NCI-H1436 treated with DMSO at 0.1 percent for 48 hours (cell line): ENCODE results near the gene MUCL3.
"Not testable (repeated sequence)": the region's sequence is repeated elsewhere in the genome, so short reads cannot be mapped to it uniquely, and the experiment has no call there.

Experiments
- DNase-seq: peaks from one replicate; lab custom pipeline; 2025; lab: John Stamatoyannopoulos, UW

Gene MUCL3

DNA sequence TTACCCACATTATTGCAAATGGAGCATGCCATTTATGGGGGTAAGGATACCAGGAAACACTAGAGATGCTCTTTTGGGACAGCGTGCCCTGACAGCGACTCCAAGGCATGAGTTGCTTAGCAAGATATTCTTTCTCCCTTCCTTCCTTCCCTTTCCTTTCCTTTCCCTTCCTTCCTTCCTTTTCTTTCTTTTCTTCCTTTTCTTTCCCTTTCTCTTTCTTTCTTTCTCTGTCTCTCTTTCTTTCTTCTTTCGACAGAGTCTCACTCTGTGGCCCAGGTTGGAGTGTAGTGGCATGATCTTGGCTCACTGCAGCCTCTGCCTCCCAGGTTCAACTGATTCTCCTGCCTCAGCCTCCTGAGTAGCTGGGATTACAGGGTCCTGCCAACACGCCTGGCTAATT is 3.3 kb downstream of the MUCL3 start:
- no peak for DNase-seq

DNA sequence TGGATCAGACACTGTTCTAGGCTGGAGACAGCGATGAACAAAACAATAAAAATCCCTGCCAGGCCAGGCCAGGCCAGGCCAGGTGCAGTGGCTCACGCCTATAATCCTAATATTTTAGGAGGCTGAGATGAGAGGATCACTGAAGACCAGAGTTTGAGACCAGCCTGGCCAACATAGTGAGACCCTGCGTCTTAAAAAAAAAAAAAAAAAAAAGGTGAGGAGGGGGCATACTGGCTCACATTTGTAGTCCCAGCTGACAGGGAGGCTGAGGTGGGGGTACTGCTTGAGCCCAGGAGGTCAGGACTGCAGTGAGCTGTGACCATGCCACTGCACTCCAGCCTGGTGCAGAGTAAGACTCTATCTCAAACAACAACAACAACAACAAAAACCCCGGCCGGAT is 4.5 kb downstream of the MUCL3 start:
- no peak for DNase-seq

DNA sequence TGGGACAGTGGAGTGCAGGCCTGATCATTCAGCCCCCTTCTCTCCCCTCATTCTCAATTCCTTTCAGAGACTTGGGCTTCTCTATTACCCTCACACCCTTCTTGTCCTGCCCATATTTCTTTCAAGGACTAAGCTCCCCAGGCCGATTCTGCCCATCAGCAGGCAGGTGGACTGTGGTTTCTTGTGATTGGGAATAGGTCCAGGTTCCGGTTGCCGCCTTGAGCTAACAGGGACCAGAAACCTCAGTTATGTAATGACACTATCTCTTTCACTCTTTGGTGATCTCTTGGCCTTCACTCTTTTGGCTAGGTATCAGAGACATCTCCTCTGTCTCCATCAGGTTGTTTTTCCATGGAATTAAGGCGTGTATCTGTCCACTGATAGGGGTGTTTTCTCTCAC is 6.5 kb downstream of the MUCL3 start:
- DNase-seq = no peak

DNA sequence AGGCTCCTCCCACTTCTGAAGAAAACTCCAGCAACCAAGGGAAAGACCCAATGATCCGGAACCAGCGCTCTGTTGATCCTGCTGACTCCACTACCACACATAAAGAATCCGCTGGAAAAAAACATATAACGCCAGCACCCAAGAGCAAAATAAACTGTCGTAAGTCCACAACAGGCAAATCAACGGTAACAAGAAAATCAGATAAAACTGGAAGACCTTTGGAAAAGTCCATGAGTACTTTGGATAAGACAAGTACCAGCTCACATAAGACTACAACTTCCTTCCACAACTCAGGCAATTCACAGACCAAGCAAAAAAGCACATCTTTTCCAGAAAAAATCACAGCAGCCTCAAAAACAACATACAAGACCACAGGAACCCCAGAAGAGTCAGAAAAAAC is 8.0 kb downstream of the MUCL3 start:
- DNase-seq = no peak

DNA sequence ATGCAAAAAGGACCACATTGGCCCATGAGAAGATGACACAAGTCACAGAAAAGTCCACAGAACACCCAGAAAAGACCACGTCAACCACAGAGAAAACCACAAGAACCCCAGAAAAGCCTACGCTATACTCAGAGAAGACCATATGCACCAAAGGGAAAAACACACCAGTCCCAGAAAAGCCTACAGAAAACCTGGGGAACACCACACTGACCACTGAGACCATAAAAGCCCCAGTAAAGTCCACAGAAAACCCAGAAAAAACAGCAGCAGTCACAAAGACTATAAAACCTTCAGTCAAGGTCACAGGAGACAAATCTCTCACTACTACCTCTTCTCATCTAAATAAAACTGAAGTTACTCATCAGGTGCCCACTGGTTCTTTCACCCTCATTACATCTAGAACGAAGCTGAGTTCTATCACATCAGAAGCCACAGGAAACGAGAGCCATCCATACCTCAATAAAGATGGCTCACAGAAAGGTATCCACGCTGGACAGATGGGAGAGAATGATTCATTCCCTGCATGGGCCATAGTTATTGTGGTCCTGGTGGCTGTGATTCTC is 11.2 kb downstream of the MUCL3 start:
- no peak for DNase-seq

DNA sequence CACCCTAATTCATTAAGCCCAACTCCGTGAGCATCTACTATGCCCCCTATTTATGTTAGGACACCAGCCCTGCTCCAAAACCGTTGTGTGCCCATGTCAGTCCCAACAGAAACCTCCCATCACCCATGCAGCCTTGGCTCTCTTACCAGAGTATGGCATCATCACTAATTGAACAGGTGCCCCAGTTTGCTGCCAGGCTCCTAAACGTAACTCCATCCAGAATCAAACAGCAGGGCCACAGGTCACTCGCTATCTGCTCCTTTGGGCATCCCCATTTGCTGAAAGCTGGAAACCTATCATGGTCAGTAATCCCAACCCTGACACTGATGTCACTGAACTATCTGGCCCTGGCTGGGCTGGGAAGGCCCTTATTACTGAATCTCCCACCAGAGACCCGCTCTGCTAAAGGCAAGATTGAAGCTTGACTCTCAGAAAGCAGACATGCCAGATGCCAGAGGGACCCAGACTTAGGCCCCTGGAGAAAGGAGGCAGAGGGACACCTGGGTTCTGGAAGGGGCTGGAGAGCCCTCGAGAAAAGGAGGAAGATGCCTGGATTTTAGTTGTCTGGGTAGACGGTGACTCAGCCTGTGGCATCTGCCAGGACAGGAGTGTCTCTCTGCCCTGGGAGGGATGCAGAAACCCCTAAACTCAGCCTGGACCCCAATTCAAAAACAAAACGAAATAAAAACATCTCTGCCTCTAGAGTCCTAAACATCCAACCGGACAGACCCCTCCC is 14.0 kb downstream of the MUCL3 start:
- no peak for DNase-seq

DNA sequence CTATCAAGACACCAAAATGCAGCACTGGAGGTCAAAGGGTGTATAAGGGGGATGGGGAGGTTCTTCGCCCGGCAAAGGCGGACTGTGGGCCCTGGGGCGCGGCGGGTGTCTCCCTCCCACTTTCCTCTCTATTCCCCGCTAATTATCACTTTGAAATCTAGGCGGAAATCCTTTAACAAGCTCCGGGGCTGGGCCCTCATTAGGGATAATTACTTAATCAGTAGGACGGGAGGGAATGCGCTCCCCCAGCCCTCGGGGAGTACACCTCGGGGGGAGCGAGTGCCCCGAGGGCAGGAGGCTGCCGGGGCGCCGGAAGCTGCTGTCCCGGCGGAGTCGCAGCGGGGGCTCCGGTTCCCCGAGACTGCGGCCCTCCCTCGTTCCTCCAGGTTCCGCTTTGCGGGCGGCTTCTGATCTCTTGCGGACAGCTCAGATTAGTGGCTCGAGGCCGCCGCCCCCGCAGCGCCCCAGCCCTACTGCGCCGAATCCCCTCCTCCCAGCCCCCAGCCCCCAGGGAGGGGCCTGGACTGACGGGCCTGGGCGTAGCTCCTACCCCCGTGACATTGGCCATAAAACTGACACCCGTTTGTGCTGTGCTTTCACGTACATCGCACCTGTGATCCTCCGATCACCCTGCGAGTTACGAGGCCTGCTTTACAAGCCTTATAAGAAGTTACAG is 14.7 kb downstream of the MUCL3 start:
- no peak for DNase-seq

DNA sequence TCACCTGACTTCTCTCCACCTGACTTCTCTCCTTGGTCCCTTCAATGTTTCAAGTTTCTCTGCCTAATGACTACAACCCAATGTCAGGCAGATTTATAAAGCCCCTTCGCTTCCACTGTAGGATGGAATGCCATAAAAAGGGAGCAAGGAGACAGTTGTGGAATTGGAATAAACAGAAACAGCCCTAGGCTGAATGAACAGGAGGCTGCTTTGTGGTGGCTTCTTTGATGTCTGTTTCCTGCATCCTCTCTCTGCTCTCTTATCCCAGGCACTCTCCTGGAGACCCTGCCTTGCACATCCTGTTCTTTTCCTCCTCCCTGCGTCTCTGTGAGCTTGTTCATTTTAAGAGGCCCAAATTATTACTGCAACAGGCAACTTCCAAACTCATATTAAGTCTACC is 16.9 kb downstream of the MUCL3 start:
- DNase-seq = no peak

DNA sequence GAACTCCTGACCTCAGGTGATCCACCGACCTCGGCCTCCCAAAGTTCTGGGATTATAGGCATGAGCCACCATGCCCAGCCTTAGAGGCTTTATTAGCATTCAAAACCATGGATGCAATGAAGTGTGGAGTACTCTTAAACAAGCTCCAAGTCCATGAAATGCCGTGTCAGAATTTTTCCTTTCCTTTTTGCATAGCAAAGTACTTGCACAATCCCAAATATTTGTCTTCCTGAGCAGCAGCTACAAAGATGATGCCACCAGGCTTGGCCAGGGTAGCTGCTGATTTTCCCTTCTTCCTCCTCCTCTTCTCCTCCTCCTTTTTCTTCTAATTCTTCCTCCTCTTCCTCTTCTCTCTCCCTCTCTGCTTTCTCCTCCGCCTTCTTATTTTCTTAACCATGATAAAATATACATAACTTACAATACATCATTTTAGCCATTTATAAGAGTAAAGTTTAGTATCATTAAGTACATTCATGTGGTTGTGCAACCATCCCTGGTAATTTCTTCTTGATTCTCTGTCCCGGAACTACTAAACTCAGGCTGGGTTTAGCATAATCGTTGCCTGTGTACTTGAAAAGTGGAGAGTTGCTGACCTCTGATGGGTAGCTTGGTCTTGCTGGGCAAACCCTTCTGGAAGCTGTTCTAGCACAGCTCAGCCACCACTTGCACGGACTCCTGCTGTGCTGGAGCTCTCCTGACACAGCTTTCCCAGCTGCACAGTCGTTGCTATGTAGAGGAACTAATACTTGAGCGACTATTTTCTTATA is 20.3 kb downstream of the MUCL3 start:
- DNase-seq = no peak

DNA sequence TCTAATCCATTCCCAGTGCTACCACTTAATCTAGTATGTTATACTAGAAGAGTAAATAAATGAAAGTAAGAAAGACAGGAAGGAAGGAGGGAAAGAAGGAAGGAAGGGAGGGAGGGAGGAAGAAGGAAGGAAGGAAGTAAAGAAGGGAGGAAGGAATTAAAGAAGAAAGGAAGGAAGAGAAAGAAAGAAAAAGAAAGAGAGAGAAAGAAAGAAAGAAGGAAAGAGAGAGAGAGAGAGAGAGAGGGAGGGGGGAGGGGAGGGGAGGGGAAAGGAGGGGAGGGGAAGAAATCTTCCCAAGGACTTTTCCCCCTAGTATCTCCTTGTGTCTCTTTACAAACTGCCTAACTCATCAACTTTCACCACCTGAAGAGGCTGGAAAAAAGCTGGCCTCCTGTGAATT is 21.9 kb downstream of the MUCL3 start:
- DNase-seq = no peak

DNA sequence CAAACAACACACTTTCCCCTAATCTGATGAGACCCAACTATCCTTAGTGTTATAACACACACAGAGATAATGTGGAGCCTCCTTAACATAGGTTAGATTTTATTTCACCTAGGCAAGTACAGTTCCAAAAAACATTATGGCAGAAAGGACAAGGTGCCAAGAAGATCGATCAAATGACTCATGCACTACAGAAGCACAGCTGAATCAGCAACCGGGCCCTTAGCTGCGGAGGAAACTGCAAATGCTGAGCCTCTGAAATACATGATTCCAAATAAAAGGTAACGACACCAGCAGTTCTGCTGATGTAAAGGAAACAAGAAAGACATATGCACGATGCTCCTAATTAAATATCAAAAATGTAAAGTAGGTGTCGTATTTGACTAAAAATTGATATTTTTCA is 22.9 kb downstream of the MUCL3 start:
- DNase-seq = no peak

DNA sequence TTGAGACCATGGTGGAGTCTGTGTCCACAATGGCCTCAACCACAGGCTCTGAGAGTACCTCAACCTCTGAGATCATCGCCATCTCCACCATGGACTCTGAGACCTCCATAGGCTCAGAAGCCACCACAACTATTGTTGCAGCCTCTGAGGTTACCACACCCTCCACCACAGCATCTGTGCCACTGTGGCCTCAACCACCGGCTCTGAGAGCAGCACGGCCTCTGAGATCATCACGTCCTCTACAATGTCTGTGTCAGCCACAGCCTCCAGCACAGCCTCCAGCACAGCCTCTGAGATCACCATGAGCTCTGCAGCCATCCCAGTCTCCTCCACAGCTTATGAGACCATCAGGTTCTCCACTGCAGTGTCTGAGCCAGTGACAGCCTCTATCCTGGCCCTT is 23.3 kb downstream of the MUCL3 start:
- no peak for DNase-seq

DNA sequence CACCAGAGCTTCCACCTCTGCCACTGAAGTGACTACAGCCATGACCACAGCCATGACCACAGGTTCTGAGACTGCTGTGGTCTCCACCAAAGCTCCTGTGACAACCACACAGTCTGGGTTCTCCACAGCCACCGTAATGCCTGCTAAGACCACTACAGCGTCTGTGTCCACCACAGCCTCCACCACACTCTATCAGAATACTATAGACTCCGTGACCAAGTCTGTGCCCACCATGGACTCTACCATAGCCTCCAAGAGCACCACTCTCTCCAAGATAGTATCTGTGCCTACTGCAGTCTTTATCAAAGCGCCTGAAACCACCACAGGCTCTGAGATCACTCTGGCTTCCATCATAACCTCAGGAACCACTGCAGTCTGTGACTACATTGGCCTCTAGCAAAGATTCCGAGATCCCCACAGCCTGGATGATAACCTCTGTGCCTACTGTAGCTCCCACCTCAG is 24.4 kb downstream of the MUCL3 start:
- no peak for DNase-seq

DNA sequence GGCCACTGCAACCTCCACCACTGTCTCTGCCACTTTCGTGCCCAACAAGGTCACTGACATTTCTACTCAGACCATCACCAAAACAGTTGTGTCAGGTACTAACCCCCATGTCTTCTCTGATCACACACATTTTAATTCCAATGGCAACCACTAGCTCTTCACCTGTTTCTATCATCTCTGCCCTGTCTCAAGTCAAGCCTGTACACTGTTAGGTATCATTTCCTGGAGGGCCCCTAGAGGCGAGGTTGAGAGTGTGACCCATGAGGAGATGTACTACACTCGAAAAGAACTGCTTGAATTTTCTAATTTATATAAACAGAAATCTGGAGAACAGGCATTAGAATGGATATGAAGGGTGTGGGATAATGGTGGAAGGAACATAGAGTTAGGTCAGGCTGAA is 25.4 kb downstream of the MUCL3 start:
- DNase-seq = no peak

DNA sequence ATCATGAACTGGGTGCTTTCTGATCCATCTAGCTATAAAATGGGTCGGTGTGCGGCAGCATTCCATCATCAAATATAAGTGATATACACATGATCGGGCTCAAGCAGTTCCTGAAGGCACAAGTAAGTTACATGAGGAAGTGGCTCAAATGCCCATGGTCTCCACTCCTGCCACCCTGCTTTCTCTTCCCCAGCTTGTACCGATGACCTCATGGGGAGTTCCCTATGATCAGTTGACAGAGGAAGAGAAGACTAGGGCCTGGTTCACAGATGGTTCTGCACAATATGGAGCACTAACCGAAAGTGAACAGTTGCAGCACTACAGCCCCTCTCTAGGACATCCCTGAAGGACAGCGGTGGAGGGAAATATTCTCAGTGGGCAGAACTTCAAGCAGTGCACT is 28.4 kb downstream of the MUCL3 start:
- not testable (repeated sequence) for DNase-seq

DNA sequence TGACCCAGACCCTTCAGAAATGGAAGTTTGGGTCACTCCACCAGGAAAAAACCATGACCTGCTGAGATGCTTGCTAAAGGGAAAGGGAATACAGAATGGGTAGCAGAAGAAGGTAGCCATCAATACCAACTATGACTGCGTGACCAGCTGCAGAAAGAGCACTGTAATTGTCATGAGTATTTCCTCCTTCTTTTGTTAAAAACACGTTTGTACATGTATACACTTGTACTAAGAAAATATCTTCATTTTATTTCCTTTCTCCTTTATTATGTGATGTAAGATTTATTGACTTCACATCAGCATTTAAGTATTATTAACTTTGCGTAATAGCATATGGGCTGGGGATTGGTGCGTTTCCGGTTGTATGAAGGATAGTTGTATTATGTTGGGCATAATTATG is 30.2 kb downstream of the MUCL3 start:
- DNase-seq = no peak

DNA sequence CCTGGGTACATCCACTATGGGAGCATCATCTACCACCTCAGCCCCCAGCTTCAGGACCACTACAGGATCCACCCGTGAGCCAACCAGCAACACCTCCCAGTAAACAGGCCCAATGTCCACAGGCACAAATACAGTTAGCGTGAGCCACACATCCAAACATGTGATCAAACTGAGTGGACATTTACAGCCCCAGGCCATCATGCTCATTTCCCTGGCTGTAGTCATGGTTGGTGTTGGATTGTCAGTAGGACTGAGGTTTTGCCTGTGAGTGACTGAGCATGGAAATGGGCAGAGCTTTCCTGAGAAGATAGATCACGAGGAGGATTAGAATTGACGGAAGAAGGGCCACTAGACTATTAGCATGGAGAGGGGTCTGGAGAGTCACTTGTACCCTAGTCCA is 32.0 kb downstream of the MUCL3 start:
- DNase-seq = no peak

DNA sequence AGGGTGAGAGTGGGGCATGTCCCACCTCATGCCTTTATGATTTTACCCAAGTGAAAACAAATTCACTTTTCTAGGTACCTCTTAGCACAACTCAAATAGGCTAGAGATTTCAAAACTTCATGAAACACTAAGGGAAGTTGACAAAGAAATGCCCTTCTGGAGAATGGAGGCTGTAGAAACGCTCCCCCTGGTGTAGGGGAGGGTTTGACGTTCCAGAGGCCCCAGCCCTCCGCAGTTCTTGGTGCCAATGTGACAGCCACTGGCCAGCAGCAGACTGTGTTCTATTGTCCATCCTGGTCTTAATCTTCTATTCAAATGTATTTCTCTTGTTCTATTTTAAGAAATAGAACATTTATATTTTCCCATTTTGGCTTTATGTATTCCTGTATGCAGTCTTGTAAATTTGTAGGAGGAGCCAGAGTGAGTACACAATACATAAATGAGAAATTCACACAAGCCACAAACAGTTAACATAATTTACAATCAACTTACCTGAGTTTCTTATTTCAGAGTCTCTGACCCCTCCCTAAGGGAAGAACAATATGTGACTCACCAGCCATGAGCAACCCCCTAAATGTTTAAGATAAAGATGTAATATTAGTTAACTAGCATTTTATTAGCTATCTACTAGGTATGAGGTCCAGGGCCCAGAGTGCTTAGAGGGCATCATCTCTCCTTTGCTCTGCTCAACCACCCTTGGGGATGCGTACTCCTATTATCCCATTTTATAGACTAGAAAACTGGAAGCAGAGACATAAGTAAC is 33.9 kb downstream of the MUCL3 start:
- no peak for DNase-seq

DNA sequence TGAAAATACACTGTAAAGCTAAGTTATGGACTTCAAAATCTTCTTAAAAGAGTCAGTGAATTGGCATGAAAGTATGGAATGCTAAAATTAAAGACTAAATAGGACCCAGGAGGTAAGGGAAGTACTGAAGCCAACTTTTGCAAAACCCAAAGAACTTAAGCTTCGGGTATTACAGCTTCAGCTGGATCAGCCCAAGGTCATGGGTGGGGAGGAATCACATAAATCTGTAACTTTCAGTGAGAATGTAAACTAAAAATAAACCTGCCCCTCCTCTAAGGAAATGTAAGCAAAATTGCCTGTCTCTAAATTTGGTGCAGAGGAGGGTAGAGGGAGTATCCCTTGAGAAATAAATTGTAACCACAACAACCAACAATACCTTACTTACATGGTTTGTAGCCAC is 38.4 kb downstream of the MUCL3 start:
- DNase-seq = no peak

DNA sequence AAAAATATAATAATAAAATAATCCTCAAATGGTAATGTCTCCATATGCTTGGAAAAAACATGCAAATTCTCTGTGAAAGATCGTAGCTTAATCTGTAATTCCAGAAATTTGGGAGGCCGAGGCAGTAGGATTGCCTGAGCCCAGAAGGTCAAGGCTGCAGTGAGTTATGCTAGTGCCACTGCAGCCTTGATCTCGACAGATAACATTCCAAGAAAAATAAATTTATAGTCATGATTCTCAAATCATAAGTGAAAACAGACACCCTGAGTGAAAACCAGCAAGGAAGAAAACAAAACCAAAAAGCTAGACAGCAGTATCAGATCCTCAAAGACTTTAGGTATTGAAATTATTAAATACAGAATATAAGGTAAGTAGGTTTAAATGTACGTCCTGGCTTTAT is 38.9 kb downstream of the MUCL3 start:
- no peak for DNase-seq

DNA sequence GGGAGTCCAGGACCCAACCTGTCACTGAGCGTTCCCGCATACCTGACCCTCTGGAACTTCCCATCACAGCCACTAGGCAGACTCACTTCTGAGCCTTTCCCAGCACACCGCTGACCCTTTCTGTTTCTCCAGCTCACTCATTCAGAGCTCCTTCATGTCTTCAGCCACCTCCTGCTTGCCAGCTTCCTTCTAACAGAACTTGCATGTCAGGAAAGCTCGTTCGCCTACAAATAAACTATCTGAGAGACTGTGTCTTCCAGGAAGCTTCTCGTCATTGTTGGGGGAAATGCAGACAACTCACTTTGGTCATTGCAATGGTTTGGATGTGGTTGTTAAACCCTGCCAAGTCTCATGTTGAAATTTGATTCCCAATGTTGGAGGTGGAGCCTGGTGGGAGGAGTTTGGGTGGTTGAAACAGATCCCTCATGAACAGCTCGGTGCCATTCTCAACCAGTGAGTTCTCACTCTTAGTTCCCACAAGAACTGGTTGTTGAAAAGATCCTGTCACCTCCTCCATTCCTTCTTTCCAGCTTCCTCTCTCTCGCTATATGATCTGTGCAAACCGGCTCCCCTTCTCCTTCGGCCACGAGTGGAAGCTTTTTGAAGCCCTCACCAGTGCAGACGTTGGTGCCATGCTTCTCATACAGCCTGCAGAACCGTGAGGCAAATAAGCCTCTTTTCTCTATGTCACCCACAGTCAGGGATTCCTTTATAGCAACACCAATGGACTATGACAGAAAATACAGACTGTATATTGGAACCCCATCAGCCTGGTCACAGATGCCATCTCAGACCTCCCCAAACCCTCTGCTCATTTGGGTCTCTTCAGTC is 41.4 kb downstream of the MUCL3 start:
- no peak for DNase-seq
